HG03571 (cell line): ENCODE data around the gene MGAT5.

Experiments used
- ATAC-seq: cut with Tn5 transposase; IDR thresholded peaks from one replicate; pipeline ENCODE4 v1.9.1; 2021; ENCODE audit not compliant: unreplicated experiment

The MGAT5 gene

DNA sequence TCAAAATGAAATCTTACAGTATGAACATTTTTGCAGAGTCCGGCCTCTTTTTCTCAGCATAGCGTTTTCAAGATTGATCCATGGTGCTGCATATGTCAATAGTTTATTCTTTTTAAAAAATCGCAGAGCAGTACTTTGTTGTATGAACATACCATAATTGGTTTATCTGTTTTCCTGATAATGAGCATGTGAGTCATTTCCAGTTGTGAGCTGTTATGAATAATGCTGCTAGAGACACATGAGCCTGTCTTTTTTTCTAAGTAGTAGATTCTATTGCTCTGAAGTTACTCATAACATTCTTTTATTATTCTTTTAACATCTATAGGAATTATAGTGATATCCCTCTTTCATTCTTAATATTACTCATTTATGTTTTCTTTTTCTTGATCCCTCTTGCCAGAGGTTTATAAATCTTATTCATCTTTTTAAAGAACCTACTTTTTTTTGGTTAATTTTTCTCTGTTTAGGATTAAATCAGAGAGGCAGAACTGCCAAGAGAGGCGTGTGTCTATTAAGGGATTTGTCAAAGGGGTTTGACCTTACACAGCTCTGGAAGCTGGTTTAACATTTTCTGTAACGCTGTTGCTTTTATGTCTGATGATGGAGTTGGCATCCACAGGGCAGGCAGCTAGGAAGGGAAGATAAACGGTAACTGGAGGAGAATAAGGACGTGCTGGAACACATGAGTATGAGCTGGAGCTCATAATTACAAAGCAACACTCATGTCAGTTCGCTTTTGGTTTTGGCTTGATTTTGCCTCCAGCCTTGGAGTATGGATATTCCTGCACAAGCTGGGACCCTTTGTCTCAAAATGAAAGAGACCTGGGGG, 47.4 kb downstream of the MGAT5 start:
- ATAC-seq: no peak

DNA sequence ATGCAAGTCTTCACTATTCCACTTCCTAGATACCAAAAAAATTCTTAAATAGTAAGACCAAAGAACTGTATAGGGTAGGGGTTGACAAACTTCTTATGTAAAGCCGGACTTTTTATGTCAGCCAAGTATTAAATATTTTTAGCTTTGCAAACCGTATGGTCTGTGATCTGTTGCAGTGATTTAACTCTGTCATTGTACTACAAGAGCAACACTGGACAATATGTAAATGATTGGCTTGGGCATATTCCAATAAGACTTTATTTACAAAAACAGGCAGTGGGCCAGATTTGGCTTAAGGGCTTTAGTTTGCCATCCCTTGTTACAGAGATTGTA, 48.0 kb downstream of the MGAT5 start:
- ATAC-seq: no peak

DNA sequence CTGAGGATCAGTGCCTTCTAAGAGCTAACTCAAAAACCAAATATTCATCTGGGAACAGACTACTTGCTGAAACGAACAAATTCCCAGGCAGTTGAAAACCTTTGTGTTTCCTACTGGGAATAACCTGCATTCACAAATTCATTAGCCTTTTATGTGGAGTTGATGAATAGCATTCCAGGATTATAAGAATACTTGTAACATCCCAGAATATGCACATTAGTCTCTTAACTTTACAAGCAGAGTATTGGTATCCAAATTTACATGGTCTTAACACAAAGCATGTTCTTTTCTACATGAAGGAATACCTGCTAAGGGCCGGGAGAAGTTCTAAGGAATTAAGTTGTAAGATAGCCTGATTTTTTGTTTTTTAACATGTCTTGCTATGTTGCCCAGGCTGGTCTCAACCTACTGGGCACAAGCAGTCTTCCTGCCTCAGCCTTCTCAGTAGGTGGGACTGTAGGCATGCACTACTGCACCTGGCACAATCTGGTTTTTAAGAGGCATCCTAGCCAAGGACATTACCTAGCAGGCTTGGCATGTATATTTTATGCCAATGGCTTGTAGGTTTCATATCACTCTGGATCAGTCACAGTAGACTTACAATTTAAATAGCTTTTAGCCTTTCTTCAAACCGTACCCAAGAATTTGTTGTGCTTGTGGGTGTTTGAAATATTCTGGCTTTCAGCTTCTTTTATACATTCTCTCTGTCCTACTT, 50.7 kb downstream of the MGAT5 start:
- no peak for ATAC-seq

DNA sequence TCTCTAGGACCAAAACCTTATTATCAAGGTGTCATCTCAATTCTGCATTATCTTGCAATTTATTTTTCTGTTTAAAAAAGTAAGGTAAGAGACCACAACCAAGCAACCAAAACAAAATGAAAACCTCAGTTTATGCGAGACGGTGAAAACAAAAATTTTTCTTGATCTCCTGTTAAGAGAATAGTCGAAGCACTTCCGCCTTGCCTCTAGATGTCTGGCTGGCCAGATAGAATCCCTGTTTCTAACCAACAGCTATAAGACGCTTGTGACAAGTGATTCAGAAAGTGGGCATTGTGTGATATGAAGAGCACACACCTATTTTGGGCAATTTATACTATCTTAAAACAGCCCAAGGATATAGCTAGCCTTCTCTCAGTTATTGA, 51.2 kb downstream of the MGAT5 start:
- no peak for ATAC-seq

DNA sequence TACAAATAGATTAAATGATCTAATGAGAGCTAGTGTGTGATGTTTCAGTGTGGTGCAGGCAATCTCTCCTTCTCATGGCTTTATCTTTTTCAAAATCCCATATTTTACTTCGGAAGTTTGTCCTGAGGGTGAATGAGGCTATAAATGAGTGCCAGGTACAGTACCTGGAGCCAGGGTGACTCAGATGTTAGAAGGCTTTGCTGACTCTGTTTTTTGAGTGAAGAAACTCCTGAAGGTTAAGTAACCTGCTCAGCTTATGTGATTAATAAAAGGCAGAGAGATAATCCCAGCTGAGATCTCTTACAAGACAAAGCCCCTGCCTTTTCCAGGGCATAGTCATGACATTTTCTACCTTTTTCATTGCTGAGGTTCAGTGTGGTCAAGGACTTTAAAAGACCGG, 52.6 kb downstream of the MGAT5 start:
- no peak for ATAC-seq

DNA sequence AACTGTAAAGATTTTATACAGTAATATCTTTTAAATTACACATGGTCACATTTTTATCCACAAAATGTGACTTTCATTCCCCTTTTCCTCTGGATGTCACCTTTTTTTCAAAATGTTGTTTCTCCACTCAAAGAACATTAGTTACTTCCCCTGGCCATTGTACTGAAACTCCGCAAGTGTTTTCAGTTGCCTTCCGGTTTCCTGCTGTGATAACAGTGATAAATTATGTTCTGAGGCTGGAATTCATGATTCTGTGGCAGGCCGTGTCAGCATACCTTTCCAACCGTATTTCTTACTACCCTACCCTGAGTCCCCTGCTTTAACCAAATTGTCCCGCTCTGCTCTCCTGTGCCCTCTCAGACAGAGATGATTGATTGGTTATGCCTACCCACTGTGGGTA, 53.5 kb downstream of the MGAT5 start:
- ATAC-seq: no peak

DNA sequence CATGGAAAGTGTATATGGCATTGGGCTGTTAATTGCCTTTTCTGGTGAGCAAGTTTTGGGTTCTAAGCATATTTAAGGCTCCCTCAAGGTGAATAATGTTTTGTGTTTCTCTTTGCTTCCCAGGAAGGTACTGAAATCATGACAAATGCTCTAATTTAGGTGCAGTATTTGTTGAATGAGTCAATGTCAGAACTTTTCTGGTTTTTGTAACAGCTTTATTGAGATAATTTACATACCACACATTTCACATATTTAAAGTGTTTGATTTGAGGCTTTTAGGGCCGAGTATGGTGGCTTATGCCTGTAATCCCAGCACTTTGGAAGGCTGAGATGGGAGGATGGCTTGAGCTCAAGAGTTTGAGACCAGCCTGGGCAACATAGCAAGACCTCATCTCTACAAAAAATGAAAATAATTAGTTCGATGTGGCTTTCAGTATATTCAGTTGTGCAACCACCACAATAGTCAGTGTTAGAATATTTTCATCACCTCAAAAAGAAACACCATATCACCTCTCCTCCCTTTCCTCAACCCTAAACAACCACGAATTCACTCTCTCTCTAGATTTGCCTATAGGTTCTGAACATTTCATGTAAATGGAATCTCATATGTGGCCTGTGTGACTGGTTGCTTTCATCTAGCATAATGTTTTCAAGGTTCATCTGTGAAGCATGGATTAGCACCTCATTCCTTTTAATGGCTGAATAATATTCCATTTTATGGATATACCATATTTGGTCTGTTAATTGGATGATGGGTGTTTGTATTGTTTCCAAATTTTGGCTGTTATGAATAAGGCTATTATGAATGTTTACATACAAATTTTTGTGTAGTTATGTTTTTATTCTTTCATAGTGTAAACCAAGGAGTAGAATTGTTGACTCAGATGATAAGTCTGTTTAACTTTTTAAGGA, 54.9 kb downstream of the MGAT5 start:
- no peak for ATAC-seq

DNA sequence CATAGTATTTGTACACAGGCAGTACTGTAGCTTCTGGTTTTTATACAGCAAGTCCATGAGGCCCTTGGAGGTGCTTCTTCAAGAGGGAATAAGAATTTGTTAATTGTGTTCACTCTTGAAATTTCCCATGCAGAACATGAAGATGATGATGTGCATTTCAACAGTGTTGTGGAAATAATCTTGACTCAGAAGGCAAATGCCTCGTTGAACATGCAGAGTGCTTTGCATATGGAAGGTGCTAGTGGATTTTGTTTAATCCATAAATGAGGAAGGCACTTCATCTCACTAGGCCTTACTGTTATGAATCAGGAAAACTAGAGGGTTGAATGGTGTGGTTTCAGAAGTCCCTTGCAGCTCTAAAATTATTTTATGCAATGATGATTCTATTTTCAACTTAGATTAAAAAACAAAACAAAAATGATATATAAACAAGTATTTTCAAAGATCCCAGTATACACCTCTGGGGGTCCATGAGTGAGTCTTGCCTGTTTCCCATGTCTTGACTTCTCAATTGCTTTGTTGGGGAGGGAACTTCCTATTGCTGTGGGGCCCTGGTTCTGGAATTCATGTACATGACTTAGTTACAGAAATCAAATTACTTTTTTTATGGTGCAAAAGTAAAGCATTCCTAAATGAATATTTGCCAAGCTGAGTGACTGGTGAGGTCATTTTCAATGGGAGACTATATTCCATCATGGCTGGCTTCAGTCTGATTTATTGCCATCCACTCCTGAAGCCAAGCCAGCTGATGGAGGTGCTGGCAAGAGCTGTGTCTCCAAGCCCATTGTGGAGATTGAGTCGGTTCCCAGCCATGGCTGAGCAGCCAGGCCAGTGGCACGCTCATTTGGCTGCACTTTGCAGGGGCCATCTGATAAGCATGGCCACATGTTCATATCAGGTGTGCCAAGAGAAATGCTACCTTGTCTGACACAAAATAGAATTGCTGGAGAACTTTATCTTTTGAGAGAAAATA, 56.5 kb downstream of the MGAT5 start:
- ATAC-seq: no peak

DNA sequence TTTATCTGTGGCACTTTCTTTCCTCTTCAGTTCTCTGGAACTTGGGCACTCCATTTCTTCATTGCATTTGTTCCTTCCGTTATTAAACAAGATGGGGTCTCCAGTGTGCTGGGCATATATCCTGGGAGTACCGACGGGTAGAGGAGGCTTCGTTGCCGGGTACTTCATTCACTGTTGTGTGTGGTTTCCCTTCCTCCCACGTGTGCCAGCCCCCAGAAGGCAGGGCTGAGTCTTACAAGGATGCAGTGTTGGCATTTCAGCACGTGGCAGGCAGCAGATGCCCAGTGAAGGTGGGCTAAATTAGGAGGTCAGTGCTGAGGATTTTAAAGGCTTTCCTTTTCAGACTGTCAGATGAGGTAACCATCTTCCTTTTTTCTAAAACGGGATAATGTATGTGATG, 58.6 kb downstream of the MGAT5 start:
- ATAC-seq: no peak

DNA sequence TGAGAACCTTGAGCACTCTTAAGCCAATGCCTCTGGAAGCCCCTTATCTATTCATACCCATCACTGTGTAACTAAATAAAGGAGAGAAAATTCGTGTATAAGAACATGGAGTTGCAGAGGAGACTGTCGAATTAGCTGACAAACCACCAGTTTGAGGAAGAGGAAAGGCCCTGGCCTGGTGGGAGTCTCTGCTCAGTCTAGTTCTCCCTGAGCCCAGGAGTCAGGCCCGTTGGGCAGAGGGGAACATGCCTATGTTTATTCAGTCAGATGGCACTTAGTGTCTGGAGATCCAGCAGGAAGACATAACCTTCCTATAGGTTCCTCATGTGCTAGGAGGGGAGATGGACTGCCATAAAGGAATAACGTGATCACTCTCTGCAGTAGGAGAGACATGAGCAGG, 60.3 kb downstream of the MGAT5 start:
- no peak for ATAC-seq

DNA sequence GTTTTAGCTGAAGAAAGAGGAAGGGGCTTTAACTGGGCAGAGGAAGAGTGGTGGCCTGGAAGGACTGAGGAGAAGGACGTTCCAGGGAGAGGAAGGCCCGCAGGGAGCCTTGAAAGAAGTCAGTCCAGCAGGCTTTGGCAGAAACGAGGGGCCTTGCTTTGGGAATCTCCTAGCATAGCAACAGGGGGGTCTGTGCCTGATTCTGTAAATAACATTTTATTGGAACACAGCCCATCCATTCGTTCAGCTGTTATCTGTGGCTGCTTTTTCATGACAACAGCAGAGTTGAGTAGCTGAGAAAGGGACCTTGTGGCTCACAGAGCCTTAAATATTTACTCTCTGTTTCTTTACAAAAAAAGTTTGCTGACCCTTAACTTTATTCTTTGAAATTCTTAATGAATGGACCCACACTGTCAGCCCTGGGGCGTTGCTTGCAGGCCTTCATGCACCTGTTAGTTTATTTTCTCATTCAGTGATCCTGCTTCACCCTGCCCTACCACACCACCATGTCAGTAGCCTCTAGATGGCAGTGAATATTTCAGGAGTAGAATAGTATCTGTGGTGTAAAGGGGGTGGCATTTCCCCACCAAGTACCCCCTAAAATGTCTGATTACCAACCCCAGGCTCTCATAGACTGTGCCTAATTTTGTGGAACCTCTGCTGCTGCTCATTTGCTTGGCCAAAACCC, 61.0 kb downstream of the MGAT5 start:
- ATAC-seq: no peak

DNA sequence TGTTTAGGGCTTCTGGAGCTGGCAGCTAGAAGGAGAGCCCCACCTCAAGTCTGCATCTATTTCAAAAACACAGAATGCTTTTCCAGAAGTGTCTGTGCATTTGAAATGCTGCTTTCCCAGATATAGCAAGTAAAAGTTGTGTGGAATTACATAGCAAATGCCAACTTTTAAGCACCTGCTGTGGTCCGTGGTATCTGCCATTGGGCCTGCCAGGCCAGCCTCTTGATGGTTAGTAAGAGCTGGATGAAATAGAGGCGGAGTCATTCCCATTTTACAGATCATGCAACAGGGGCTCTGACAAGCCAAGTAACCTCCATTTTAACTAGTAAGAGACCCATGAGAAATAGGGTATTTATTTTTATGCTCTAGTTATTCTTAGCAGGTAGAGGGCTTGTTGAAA, 61.6 kb downstream of the MGAT5 start:
- no peak for ATAC-seq

DNA sequence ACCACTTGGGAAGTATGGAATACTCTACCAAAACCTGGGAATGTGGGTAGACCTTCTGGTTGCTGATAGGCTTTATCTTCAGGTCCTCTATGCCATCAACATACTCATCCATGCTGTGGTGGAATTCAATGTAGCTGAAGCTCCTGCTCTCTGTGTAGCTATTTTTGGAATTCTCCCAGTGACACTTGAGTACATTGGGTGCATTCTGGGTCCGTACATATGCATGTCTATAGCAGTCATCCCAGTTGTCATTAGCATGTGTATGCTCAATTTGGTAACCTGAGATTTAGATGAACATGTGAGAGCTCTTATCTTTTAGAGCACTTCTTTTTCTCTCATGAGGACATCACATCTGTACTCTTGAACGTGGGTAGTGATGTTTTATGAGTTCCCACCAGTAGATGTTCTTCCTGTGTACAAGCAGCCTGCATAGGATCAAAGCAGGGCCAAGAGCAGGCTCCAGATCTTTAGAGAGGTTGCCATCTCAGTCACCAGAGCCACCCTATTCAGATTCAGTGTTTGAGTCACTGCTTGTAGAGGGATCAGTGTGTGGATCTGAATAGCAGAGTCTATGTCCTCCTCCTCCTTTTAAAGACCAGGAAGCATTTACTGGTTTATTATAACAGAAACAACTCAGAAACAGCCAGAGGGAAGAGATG, 65.9 kb downstream of the MGAT5 start:
- ATAC-seq: no peak

DNA sequence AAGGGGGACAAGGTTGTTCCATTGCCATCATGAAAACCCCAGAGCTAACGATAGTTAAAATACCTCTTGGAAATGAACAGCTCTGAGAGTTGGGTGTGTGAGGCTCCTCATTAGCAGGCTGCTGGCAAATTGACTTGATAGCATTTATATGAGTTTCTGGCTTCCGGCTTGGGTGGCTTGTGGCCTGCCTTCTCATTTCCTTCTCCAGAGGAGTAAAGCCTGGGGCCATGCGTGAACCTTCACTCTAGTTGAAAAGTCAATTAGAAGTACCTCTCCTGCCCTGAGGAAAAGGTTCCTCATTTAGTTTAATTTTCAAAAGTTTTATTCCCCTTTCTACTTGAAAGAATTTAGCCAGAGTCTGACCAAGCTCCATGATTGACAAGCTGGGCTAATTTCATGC, 67.1 kb downstream of the MGAT5 start:
- ATAC-seq: no peak

DNA sequence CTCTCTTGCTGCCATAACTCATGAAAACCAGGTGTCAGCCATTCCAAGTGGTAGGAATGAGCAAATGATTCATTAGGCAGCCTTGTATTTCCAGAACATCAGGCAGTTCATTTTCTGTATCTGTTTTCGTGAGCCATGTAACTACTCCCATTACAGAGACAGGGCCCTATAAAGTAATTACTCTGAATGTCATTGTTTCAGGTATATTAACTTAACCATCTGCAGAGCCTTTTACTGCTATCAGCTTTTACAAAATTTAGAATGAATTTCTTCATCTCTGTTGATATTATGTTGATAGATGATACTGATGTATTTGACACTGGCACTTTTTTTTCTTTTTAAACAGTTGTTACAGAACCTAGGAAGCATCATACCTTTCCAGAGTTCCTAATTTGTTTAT, 69.9 kb downstream of the MGAT5 start:
- ATAC-seq: no peak

DNA sequence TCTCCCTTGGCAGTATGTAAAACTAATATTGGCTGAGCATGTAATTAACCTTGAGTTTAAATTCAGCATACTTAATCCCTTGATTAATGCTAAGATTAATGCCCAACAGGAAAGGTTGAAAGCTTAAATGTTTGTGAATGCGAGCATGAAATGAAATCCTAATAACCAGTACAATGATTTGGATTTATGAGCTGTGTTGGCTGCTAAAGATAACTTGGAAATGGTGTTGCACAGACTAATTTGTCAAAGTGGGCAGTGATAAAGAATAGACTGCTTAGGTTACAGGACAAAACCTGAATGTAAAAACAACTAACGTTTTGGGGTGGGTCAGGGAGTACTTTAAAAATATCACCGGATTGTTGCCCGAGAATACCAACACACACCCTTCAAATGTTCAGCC, 70.6 kb downstream of the MGAT5 start:
- no peak for ATAC-seq

DNA sequence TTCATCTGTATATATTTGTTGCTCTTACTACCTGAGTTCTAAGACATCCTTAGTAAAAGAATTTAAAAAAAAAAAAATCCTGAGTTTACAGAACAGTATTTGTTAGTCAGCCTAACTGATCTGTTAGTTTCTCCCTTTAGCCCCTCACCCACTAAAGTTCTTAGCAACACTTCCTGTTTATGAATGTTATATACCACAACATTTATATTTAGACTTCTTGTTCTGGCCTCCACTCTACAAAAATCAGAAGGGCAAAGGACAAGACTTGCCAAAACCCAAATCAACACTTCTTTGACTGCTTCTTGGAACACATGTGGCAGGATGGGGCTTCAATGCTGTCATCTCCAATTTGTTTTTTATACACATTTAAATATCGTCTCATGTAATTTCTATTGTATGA, 71.1 kb downstream of the MGAT5 start:
- ATAC-seq: peak; percentile 65

DNA sequence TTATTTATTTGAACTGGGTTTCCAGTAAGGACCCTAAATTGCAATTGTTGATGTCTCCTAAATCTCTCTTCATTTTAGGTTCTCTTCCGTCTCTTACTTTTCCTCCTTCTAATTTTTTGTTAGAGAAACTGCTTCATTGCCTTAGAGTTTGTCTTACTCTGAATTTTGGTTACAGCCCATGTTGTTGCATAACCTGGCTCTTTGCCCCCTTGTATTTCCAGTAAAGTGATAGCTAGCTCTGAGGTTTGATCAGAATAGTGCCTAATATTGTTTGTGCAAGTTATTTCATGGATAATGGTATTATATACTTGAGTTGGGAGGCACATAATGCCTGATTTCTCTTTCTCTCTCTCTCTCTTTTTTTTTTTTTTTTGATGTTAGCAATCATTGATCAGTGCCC, 71.8 kb downstream of the MGAT5 start:
- ATAC-seq: no peak

DNA sequence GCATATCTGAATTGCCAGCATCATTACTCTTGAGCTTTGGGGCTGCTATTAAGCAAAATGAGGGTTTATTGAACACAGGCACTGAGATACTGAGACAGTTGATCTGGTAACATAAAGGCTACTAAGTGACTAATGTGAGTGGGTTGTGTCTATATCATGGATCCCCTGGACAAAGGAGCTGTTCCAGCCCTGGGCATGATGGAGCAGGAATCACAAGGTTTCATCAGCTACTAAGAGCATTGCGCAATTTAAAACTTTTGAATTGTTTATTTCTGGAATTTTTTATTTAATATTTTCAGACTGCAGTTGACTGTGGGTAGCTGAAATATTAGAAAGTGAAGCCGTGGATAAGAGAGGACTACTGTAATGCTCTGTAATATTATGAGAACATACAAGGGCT, 73.5 kb downstream of the MGAT5 start:
- ATAC-seq: no peak

DNA sequence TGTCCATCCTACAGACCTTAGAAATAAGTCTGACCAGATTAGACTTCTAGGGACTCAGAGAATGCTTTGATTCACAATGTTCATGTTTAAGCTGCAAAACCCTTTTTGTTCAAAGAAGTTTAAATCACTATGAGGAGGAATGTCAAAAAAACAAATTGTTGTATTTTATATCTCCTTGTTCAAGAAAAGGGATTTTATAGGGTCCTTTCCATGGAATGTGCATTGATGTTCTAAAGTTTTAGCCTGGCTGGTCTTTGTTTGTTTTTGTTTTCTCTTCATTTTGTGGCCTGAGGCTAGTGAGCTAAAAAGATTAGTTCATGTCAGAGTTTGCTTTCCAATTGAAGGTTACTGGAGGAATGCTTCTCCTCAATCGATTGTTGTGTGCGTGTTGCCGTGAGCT, 77.2 kb downstream of the MGAT5 start:
- no peak for ATAC-seq
